HCT116 (cell line): ENCODE results near the gene SNAPC4. TPM values are rescaled to one million over a fixed set of nuclear protein-coding genes. Genes with fewer than 3 reads are reported as not detected.

Experiments
- ATAC-seq: fragments of 200-7000 bp; cut with Tn5 transposase; 2 replicates; pipeline ENCODE4 v1.9.1; 2020; ENCODE audit warnings: mild to moderate bottlenecking, moderate library complexity
- BruUV-seq: library from RNA; stranded (reverse); fragments of 400-500 nt; replicated peaks from 2 replicates; lab custom pipeline; 2021; lab: Mats Ljungman, UMichigan
- CTCF ChIA-PET: fragments of 300-600 bp; sonication (Branson Sonifier 250); formaldehyde crosslinking; loops from one replicate; lab custom pipeline; 2021; ENCODE audit warnings: antibody characterized with exemption; lab: Charles Lee
- POLR2A ChIA-PET: fragments of 300-600, 350-600 bp; sonication (Branson Sonifier 250); formaldehyde crosslinking; loops from one replicate; lab custom pipeline; 2021; ENCODE audit warnings: antibody characterized with exemption; lab: Charles Lee
- RAD21 ChIA-PET, 2 experiments: fragments of 300-600 bp; sonication (Branson Sonifier 250); formaldehyde crosslinking; loops; one replicate each; lab custom pipeline; 2023; ENCODE audit warnings: low total read pairs in 2 of 2; ENCODE audit not compliant: uncharacterized antibody in 2 of 2, unreplicated experiment in 2 of 2, low non-redundant PET in 1 of 2; lab: Charles Lee
- DNase-seq: peaks from one replicate; pipeline ENCODE4 v3.0.0-alpha.2; 2010; ENCODE audit warnings: low read depth, low spot score
- H2AFZ ChIP-seq: fragments of 200-600 bp; shearing (Covaris generic), sonication (generic); 2 replicates; pipeline ENCODE4 v1.6.1; 2017; ENCODE audit warnings: low read depth, mixed run types, mixed read lengths, antibody characterized with exemption, low read length; ENCODE audit not compliant: poor library complexity, severe bottlenecking
- H3K27ac ChIP-seq: 2 replicates; pipeline ENCODE4 v1.5.1; 2012; ENCODE audit warnings: low read depth, low read length
- H3K27me3 ChIP-seq: fragments of 200-600 bp; sonication (generic); 2 replicates; pipeline ENCODE4 v1.6.1; 2016; ENCODE audit warnings: mixed run types, low read length, mixed read lengths; ENCODE audit not compliant: insufficient read depth
- H3K36me3 ChIP-seq, 2 experiments: fragments of 200-500 bp in 1 of 2; fragments of 200-600 bp in 1 of 2; sonication (Bioruptor generic) in 1 of 2; sonication (generic) in 1 of 2; 2 replicates each; pipeline versions ENCODE4 v1.5.1 to v1.6.1; 2014 to 2016; ENCODE audit warnings: low read length in 2 of 2, inconsistent platforms in 1 of 2, mixed read lengths in 1 of 2, mixed run types in 1 of 2; ENCODE audit not compliant: insufficient read depth in 2 of 2, control insufficient read depth in 1 of 2
- H3K4me1 ChIP-seq, 2 experiments: fragments of 200-600 bp in 1 of 2; sonication (generic) in 1 of 2; 2 replicates each; pipeline versions ENCODE4 v1.5.1 to v1.6.1; 2012 to 2017; ENCODE audit warnings: low read length in 2 of 2, inconsistent platforms in 1 of 2, mild to moderate bottlenecking in 1 of 2, mixed read lengths in 1 of 2, mixed run types in 1 of 2, moderate library complexity in 1 of 2; ENCODE audit not compliant: insufficient read depth in 2 of 2, control insufficient read depth in 1 of 2
- H3K4me2 ChIP-seq: fragments of 200-600 bp; sonication (generic); 2 replicates; pipeline ENCODE4 v1.6.1; 2017; ENCODE audit warnings: mixed run types, low read length, mixed read lengths
- H3K4me3 ChIP-seq, 2 experiments: fragments of 200-600 bp in 1 of 2; sonication (generic) in 1 of 2; replicated peaks in 1 of 2; 2 replicates each; pipeline ENCODE4 v1.5.1; 2011 to 2016; ENCODE audit warnings: low read length in 2 of 2, control low read depth in 1 of 2, low read depth in 1 of 2, mild to moderate bottlenecking in 1 of 2, mixed read lengths in 1 of 2, mixed run types in 1 of 2
- H3K79me2 ChIP-seq: fragments of 200-600 bp; sonication (generic); 2 replicates; pipeline ENCODE4 v1.6.1; 2017; ENCODE audit warnings: mild to moderate bottlenecking, mixed run types, low read length, moderate library complexity, mixed read lengths; ENCODE audit not compliant: insufficient read depth
- H3K9ac ChIP-seq: fragments of 200-600 bp; sonication (generic); 2 replicates; pipeline ENCODE4 v1.6.1; 2016; ENCODE audit warnings: low read length, mixed read lengths
- H3K9me2 ChIP-seq: fragments of 200-600 bp; sonication (generic), shearing (Covaris generic); 2 replicates; pipeline ENCODE4 v1.6.1; 2017; ENCODE audit warnings: mixed run types, mild to moderate bottlenecking, moderate library complexity; ENCODE audit not compliant: insufficient read depth
- H3K9me3 ChIP-seq, 2 experiments: fragments of 200-500 bp in 1 of 2; fragments of 200-600 bp in 1 of 2; sonication (Bioruptor generic) in 1 of 2; sonication (generic) in 1 of 2; 2 replicates each; pipeline ENCODE4 v1.6.1; 2014 to 2017; ENCODE audit warnings: low read length in 2 of 2, mixed read lengths in 2 of 2, inconsistent platforms in 1 of 2, low read depth in 1 of 2, mild to moderate bottlenecking in 1 of 2, mixed run types in 1 of 2, moderate library complexity in 1 of 2; ENCODE audit not compliant: control insufficient read depth in 1 of 2, insufficient read depth in 1 of 2
- H4K20me1 ChIP-seq: fragments of 200-600 bp; sonication (generic), shearing (Covaris generic); 2 replicates; pipeline ENCODE4 v1.6.1; 2017; ENCODE audit warnings: mixed run types, mild to moderate bottlenecking, moderate library complexity; ENCODE audit not compliant: insufficient read depth
- ATF3 ChIP-seq: IDR thresholded peaks from 2 replicates; pipeline ENCODE4 v1.6.1; 2012
- CBX3 ChIP-seq: IDR thresholded peaks from 2 replicates; pipeline ENCODE4 v1.6.1; 2012; ENCODE audit warnings: low read depth
- EGR1 ChIP-seq: IDR thresholded peaks from 2 replicates; pipeline ENCODE4 v1.6.1; 2012; ENCODE audit warnings: low read depth
- ELF1 ChIP-seq: IDR thresholded peaks from 2 replicates; pipeline ENCODE4 v1.6.1; 2012; ENCODE audit warnings: low read depth, borderline replicate concordance
- EZH2 ChIP-seq: fragments of 200-600 bp; sonication (generic); IDR thresholded peaks from 2 replicates; pipeline ENCODE4 v1.6.1; 2017; ENCODE audit warnings: antibody characterized with exemption, mixed run types
- FOSL1 ChIP-seq: IDR thresholded peaks from 2 replicates; pipeline ENCODE4 v1.6.1; 2012; ENCODE audit warnings: low read depth
- JUND ChIP-seq: IDR thresholded peaks from 2 replicates; pipeline ENCODE4 v1.6.1; 2012
- POLR2A ChIP-seq: IDR thresholded peaks from 2 replicates; pipeline ENCODE4 v1.7.0; 2011; ENCODE audit warnings: borderline replicate concordance; ENCODE audit not compliant: insufficient read depth, insufficient read length; ENCODE audit errors: extremely low read depth
- POLR2AphosphoS5 ChIP-seq: IDR thresholded peaks from 2 replicates; pipeline ENCODE4 v1.6.1; 2011; ENCODE audit warnings: mild to moderate bottlenecking, low read depth, low read length, moderate library complexity
- RAD21 ChIP-seq: IDR thresholded peaks from 2 replicates; pipeline ENCODE4 v1.6.1; 2012; ENCODE audit warnings: low read depth, mild to moderate bottlenecking
- SIN3A ChIP-seq: IDR thresholded peaks from 2 replicates; pipeline ENCODE4 v1.6.1; 2012; ENCODE audit warnings: low read depth
- SP1 ChIP-seq: IDR thresholded peaks from 2 replicates; pipeline ENCODE4 v1.6.1; 2012; ENCODE audit warnings: low read depth
- SRF ChIP-seq: IDR thresholded peaks from 2 replicates; pipeline ENCODE4 v1.6.1; 2012; ENCODE audit warnings: low read depth
- TCF7L2 ChIP-seq: IDR thresholded peaks from 2 replicates; pipeline ENCODE4 v1.7.0; 2011; ENCODE audit warnings: borderline replicate concordance, inconsistent platforms; ENCODE audit not compliant: insufficient read depth, insufficient read length; ENCODE audit errors: extremely low read depth
- YY1 ChIP-seq: IDR thresholded peaks from 2 replicates; pipeline ENCODE4 v1.6.1; 2011; ENCODE audit warnings: low read length, low read depth, moderate library complexity, mild to moderate bottlenecking; ENCODE audit not compliant: insufficient replicate concordance; ENCODE audit errors: extremely low read depth
- ZNF274 ChIP-seq: fragments of 200-500 bp; sonication (Bioruptor generic); IDR thresholded peaks from 2 replicates; pipeline ENCODE4 v1.6.1; 2014; ENCODE audit warnings: mild to moderate bottlenecking, low read depth, low read length, inconsistent platforms
- intact Hi-C: fragments of 100-400 bp; cut with micrococcal nuclease; formaldehyde crosslinking; loops from 2 replicates; pipeline ENCODE4 v1.10.0; 2022
- total RNA-seq: library from RNA; stranded (reverse); gene quantifications from one replicate; pipeline ENCODE4 v1.2.1, GENCODE V29; 2021; ENCODE audit not compliant: unreplicated experiment
- TF ChIP-seq, protein P1 (sequence below), 3 experiments: fragments of 200-600 bp in 1 of 3; sonication (generic) in 1 of 3; IDR thresholded peaks in 2 of 3; conservative IDR thresholded peaks in 1 of 3; 2 replicates each; pipeline ENCODE4 v1.5.1; 2012 to 2017; ENCODE audit warnings: low read depth in 2 of 3, low read length in 2 of 3, antibody characterized with exemption in 1 of 3, borderline replicate concordance in 1 of 3, control low read depth in 1 of 3, mild to moderate bottlenecking in 1 of 3, mixed read lengths in 1 of 3, mixed run types in 1 of 3, moderate library complexity in 1 of 3; ENCODE audit not compliant: insufficient read depth in 1 of 3
- TF ChIP-seq, protein P2 (sequence below): IDR thresholded peaks from 2 replicates; pipeline ENCODE4 v1.6.1; 2012
- TF ChIP-seq, protein P3 (sequence below): IDR thresholded peaks from 2 replicates; pipeline ENCODE4 v1.6.1; 2012; ENCODE audit warnings: low read depth

Gene SNAPC4
- total RNA-seq, 1 experiment from 2014 or later, result 20.4 TPM

DNA sequence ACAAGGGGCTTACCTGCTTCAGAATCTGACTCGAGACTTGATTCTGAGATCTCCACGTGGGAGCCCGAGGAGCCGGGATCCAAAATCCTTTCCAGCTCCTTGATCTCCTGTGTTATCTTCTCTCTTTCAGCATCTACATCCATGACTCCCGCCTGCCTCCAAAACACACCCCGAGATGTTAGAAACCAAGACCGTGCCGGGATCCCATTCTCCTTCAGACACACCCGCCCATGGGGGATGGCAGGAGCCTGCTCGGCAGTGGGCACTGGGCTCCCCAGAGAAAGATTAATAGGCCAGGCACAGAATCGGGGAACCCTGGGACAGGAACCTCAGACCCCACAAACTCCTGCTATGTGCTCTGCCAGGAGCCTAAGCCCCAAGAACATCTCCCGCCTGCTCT lies 1.7 kb downstream of the SNAPC4 start (continued):
- TF ChIP-seq ATF3 (no peak), SRF (no peak), POLR2AphosphoS5 (no peak)
- TF ChIP-seq, protein P1, sequence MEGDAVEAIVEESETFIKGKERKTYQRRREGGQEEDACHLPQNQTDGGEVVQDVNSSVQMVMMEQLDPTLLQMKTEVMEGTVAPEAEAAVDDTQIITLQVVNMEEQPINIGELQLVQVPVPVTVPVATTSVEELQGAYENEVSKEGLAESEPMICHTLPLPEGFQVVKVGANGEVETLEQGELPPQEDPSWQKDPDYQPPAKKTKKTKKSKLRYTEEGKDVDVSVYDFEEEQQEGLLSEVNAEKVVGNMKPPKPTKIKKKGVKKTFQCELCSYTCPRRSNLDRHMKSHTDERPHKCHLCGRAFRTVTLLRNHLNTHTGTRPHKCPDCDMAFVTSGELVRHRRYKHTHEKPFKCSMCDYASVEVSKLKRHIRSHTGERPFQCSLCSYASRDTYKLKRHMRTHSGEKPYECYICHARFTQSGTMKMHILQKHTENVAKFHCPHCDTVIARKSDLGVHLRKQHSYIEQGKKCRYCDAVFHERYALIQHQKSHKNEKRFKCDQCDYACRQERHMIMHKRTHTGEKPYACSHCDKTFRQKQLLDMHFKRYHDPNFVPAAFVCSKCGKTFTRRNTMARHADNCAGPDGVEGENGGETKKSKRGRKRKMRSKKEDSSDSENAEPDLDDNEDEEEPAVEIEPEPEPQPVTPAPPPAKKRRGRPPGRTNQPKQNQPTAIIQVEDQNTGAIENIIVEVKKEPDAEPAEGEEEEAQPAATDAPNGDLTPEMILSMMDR (IDR thresholded peaks at IDR 0.05 in 2 of 3, conservative IDR thresholded peaks at IDR 0.05 in 1 of 3; ENCODE audit: borderline replicate concordance in 1 of 3, insufficient read depth in 1 of 3, low read depth in 2 of 3, low read length in 2 of 3), result no peak

- H3K9ac ChIP-seq, result no peak overlapping the region
- CTCF ChIA-PET, result no interaction called here
- no peaks in the 10 kb centered on the region for H3K27me3 ChIP-seq
- H4K20me1 ChIP-seq, result no peaks in the 10 kb centered on the region
- RAD21 ChIA-PET, result no interaction called here
- no TSS peak for BruUV-seq
- H3K27ac ChIP-seq, result no peak overlapping the region
- H3K4me1 ChIP-seq, result peaks cover 7 to 16% of the 10 kb centered on the region in 2 experiments
- H3K79me2 ChIP-seq, result peaks cover 58% of the 10 kb centered on the region
- no peaks in the 10 kb centered on the region for H3K9me3 ChIP-seq
- peaks cover 39 to 53% of the 10 kb centered on the region in 2 experiments for H3K36me3 ChIP-seq
- H3K4me3 ChIP-seq, result no peak overlapping the region
- no peak overlapping the region for H3K4me2 ChIP-seq
- DNase-seq (no peak), ATAC-seq (no peak)
- no peaks in the 10 kb centered on the region for H3K9me2 ChIP-seq
- intact Hi-C loops, result no loop called here
- no peak overlapping the region for H2AFZ ChIP-seq
- no peak for TF ChIP-seq ELF1
- TF ChIP-seq FOSL1, result no peak
- no peak for TF ChIP-seq POLR2A
- TF ChIP-seq, protein P2, sequence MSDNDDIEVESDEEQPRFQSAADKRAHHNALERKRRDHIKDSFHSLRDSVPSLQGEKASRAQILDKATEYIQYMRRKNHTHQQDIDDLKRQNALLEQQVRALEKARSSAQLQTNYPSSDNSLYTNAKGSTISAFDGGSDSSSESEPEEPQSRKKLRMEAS, result no peak
- no peak for TF ChIP-seq EGR1
- TF ChIP-seq SP1, result no peak
- no peak for TF ChIP-seq CBX3
- no peak for TF ChIP-seq RAD21
- TF ChIP-seq YY1, result no peak
- no peak for TF ChIP-seq SIN3A
- TF ChIP-seq, protein P3, sequence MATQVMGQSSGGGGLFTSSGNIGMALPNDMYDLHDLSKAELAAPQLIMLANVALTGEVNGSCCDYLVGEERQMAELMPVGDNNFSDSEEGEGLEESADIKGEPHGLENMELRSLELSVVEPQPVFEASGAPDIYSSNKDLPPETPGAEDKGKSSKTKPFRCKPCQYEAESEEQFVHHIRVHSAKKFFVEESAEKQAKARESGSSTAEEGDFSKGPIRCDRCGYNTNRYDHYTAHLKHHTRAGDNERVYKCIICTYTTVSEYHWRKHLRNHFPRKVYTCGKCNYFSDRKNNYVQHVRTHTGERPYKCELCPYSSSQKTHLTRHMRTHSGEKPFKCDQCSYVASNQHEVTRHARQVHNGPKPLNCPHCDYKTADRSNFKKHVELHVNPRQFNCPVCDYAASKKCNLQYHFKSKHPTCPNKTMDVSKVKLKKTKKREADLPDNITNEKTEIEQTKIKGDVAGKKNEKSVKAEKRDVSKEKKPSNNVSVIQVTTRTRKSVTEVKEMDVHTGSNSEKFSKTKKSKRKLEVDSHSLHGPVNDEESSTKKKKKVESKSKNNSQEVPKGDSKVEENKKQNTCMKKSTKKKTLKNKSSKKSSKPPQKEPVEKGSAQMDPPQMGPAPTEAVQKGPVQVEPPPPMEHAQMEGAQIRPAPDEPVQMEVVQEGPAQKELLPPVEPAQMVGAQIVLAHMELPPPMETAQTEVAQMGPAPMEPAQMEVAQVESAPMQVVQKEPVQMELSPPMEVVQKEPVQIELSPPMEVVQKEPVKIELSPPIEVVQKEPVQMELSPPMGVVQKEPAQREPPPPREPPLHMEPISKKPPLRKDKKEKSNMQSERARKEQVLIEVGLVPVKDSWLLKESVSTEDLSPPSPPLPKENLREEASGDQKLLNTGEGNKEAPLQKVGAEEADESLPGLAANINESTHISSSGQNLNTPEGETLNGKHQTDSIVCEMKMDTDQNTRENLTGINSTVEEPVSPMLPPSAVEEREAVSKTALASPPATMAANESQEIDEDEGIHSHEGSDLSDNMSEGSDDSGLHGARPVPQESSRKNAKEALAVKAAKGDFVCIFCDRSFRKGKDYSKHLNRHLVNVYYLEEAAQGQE, result no peak
- TF ChIP-seq JUND, result no peak
- TF ChIP-seq TCF7L2, result no peak
- no peak for TF ChIP-seq ATF3
- TF ChIP-seq POLR2AphosphoS5, result no peak
- TF ChIP-seq ZNF274, result no peak
- no peak for TF ChIP-seq EZH2
- POLR2A ChIA-PET, result no interaction called here
These were observed 2.3 kb downstream of the SNAPC4 start for GRCh38 chr9:136397643-136398042.
